ENCODE results near the gene EMP3.

DNA sequence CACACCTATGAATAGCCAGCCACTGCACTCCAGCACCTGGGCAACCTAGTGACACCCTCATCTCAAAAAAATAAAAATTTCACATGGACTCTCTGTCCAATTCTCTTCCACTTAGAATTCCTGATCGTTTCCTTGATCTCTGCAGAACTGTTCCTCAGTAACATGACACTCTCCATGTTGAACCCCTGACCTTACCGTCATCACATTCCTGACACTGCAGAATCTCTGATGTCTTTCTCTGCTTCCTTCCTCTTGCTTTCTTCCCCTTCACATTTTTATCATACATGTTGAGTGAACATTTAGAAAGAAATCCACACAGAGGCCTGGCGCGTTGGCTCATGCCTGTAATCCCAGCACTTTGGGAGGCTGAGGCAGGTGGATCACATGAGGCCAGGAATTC is 40.5 kb upstream of the EMP3 start:
- no peak for TF ChIP-seq GATA2 (IDR thresholded peaks at IDR 0.05; ENCODE audit: low read depth, low read length)
- TF ChIP-seq GATA3 (IDR thresholded peaks at IDR 0.05; ENCODE audit: low read depth, low read length), result no peak
